Activated CD4-positive, CD25-positive, alpha-beta regulatory T cell (primary cell): ENCODE results near the gene ZDHHC18.
A peak's percentile ranks its signal among the peaks of the same experiment; 100 is the strongest.
"Not testable (repeated sequence)": the region's sequence is repeated elsewhere in the genome, so short reads cannot be mapped to it uniquely, and the experiment has no call there.

Experiments used
- DNase-seq, 4 experiments: peaks; one replicate each; lab custom pipeline; 2025; lab: John Stamatoyannopoulos, UW

The ZDHHC18 gene

GRCh38 chr1:26791626-26792025 lies 34.9 kb upstream of the ZDHHC18 start:
- no peak for DNase-seq

GRCh38 chr1:26792924-26793323 lies 33.6 kb upstream of the ZDHHC18 start:
- DNase-seq = no peak

GRCh38 chr1:26794391-26794790 lies 32.1 kb upstream of the ZDHHC18 start:
- DNase-seq = no peak

- DNase-seq = no peak
These were observed 28.9 kb upstream of the ZDHHC18 start for GRCh38 chr1:26797627-26798026.

GRCh38 chr1:26799479-26800142 lies 26.9 kb upstream of the ZDHHC18 start:
- DNase-seq = no peak

GRCh38 chr1:26803932-26804331 lies 22.6 kb upstream of the ZDHHC18 start:
- not testable (repeated sequence) for DNase-seq

GRCh38 chr1:26810105-26810504 lies 16.4 kb upstream of the ZDHHC18 start:
- DNase-seq = peak; percentile 33 to 58 (median 48)

- no peak for DNase-seq
These were observed 15.4 kb upstream of the ZDHHC18 start for GRCh38 chr1:26811057-26811456.

- no peak for DNase-seq
These were observed 14.8 kb upstream of the ZDHHC18 start for GRCh38 chr1:26811708-26812107.

- no peak for DNase-seq
These were observed 12.1 kb upstream of the ZDHHC18 start for GRCh38 chr1:26814377-26814776.

GRCh38 chr1:26814893-26815292 lies 11.6 kb upstream of the ZDHHC18 start:
- no peak for DNase-seq

- no peak for DNase-seq
These were observed 5.7 kb upstream of the ZDHHC18 start for GRCh38 chr1:26820784-26821269.

- no peak for DNase-seq
These were observed 3.6 kb upstream of the ZDHHC18 start for GRCh38 chr1:26822737-26823395.

- DNase-seq = no peak
These were observed 1.8 kb upstream of the ZDHHC18 start for GRCh38 chr1:26824731-26825130.

GRCh38 chr1:26827106-26827604 lies 667 bp downstream of the ZDHHC18 start:
- DNase-seq = no peak

GRCh38 chr1:26827663-26828062 lies 1.2 kb downstream of the ZDHHC18 start:
- DNase-seq = no peak

GRCh38 chr1:26828411-26828991 lies 2.0 kb downstream of the ZDHHC18 start:
- DNase-seq = no peak

GRCh38 chr1:26829184-26829911 lies 2.9 kb downstream of the ZDHHC18 start:
- DNase-seq = no peak

- no peak for DNase-seq
These were observed 4.6 kb downstream of the ZDHHC18 start for GRCh38 chr1:26831059-26831458.

- no peak for DNase-seq
These were observed 5.2 kb downstream of the ZDHHC18 start for GRCh38 chr1:26831546-26832248.

- no peak for DNase-seq
These were observed 5.9 kb downstream of the ZDHHC18 start for GRCh38 chr1:26832249-26832960.
